ENCODE measurements around the gene MOGAT1. TPM values are rescaled to one million over a fixed set of nuclear protein-coding genes. Genes with fewer than 3 reads are reported as not detected.
"Not testable (repeated sequence)": the region's sequence is repeated elsewhere in the genome, so short reads cannot be mapped to it uniquely, and the experiment has no call there.

Gene MOGAT1
- polyA plus RNA-seq, 6 donors from 2014 or later: not detected

- peaks cover 7 to 18% (median 15%) of the 10 kb centered on the region in 3 donors for H3K4me1 Mint-ChIP-seq
- H3K4me3 Mint-ChIP-seq: no peak overlapping the region
- no peaks in the 10 kb centered on the region for H3K9me3 Mint-ChIP-seq
- no peak overlapping the region for H3K27ac Mint-ChIP-seq
- DNase-seq (no peak), ATAC-seq (ENCODE audit: low read depth in 2 of 2) (peak; percentile 28 to 57)
- no peaks in the 10 kb centered on the region for H3K36me3 Mint-ChIP-seq
- peaks cover 0 to 14% (median 7%) of the 10 kb centered on the region in 3 donors for H3K27me3 Mint-ChIP-seq
Observed at GRCh38 chr2:222707689-222708273, 36.3 kb downstream of the MOGAT1 start.

GRCh38 chr2:222708274-222708710, 36.8 kb downstream of the MOGAT1 start:
- Mint-ChIP-seq H3K27ac (no peak overlapping the region), H3K9me3 (no peaks in the 10 kb centered on the region), H3K4me1 (peaks cover 7 to 18% (median 15%) of the 10 kb centered on the region in 3 donors), H3K4me3 (no peak overlapping the region), H3K36me3 (no peaks in the 10 kb centered on the region), H3K27me3 (peaks cover 0 to 10% (median 7%) of the 10 kb centered on the region in 3 donors)
- peak; percentile 65 for DNase-seq
- ATAC-seq (ENCODE audit: low read depth in 2 of 2): peak; percentile 46 to 72

- Mint-ChIP-seq H3K9me3 (no peaks in the 10 kb centered on the region), H3K27me3 (peaks cover 0 to 7% (median 4%) of the 10 kb centered on the region in 3 donors), H3K4me3 (peak overlapping the region in 4 of 8 donors; percentile 5 to 70 (median 12)), H3K36me3 (no peaks in the 10 kb centered on the region), H3K27ac (peak overlapping the region in 2 of 6 donors; percentile 13 to 24), H3K4me1 (peaks cover 7 to 18% (median 15%) of the 10 kb centered on the region in 3 donors)
- DNase-seq (no peak), ATAC-seq (ENCODE audit: low read depth in 2 of 2) (peak in 1 of 2 donors; percentile 35)
Observed at GRCh38 chr2:222709191-222709891, 37.9 kb downstream of the MOGAT1 start.

- Mint-ChIP-seq H3K27ac (no peak overlapping the region), H3K4me1 (peaks cover 10 to 21% (median 19%) of the 10 kb centered on the region in 3 donors), H3K36me3 (no peaks in the 10 kb centered on the region), H3K27me3 (peaks cover 0 to 7% (median 0%) of the 10 kb centered on the region in 3 donors), H3K4me3 (no peak overlapping the region), H3K9me3 (no peaks in the 10 kb centered on the region)
- DNase-seq (no peak), ATAC-seq (ENCODE audit: low read depth in 2 of 2) (no peak)
Observed at GRCh38 chr2:222710736-222711135, 39.3 kb downstream of the MOGAT1 start.

- Mint-ChIP-seq H3K9me3 (no peaks in the 10 kb centered on the region), H3K27ac (no peak overlapping the region), H3K27me3 (peaks cover 0 to 7% (median 0%) of the 10 kb centered on the region in 3 donors), H3K4me1 (peaks cover 14 to 28% (median 24%) of the 10 kb centered on the region in 3 donors), H3K36me3 (no peaks in the 10 kb centered on the region), H3K4me3 (no peak overlapping the region)
- no peak for DNase-seq
- ATAC-seq (ENCODE audit: low read depth in 2 of 2): no peak
Observed at GRCh38 chr2:222711315-222711940, 40.0 kb downstream of the MOGAT1 start.

GRCh38 chr2:222713002-222713401, 41.5 kb downstream of the MOGAT1 start:
- no peaks in the 10 kb centered on the region for H3K36me3 Mint-ChIP-seq
- H3K27me3 Mint-ChIP-seq: peaks cover 0 to 7% (median 0%) of the 10 kb centered on the region in 3 donors
- H3K4me3 Mint-ChIP-seq: no peak overlapping the region
- ATAC-seq (ENCODE audit: low read depth in 2 of 2) (no peak), DNase-seq (no peak)
- no peaks in the 10 kb centered on the region for H3K9me3 Mint-ChIP-seq
- H3K27ac Mint-ChIP-seq: no peak overlapping the region
- H3K4me1 Mint-ChIP-seq: peaks cover 14 to 24% (median 19%) of the 10 kb centered on the region in 3 donors

- peak overlapping the region in 2 of 6 donors; percentile 10 to 45 for H3K27ac Mint-ChIP-seq
- H3K36me3 Mint-ChIP-seq: no peaks in the 10 kb centered on the region
- no peak for ATAC-seq (ENCODE audit: low read depth in 2 of 2)
- H3K4me3 Mint-ChIP-seq: no peak overlapping the region
- no peak for DNase-seq
- H3K4me1 Mint-ChIP-seq: peaks cover 8 to 13% (median 10%) of the 10 kb centered on the region in 3 donors
- peaks cover 0 to under 1% (median 0%) of the 10 kb centered on the region in 3 donors for H3K27me3 Mint-ChIP-seq
- H3K9me3 Mint-ChIP-seq: no peaks in the 10 kb centered on the region
Observed at GRCh38 chr2:222714361-222715241, 43.1 kb downstream of the MOGAT1 start.

- peak; percentile 36 for DNase-seq
- Mint-ChIP-seq H3K4me3 (peak overlapping the region; percentile 1 to 89 (median 63)), H3K36me3 (no peaks in the 10 kb centered on the region), H3K27ac (peak overlapping the region in 2 of 6 donors; percentile 36), H3K27me3 (no peaks in the 10 kb centered on the region), H3K4me1 (peaks cover 7 to 13% (median 9%) of the 10 kb centered on the region in 3 donors), H3K9me3 (peaks cover 0 to 2% (median 0%) of the 10 kb centered on the region in 7 donors)
- peak; percentile 71 to 76 for ATAC-seq (ENCODE audit: low read depth in 2 of 2)
Observed at GRCh38 chr2:222715742-222716141, 44.3 kb downstream of the MOGAT1 start.

GRCh38 chr2:222719787-222720186, 48.3 kb downstream of the MOGAT1 start:
- Mint-ChIP-seq H3K27ac (peak overlapping the region in 1 of 6 donors; percentile 10), H3K4me1 (peaks cover 7 to 15% (median 9%) of the 10 kb centered on the region in 3 donors)
- H3K27me3 Mint-ChIP-seq; H3K9me3 Mint-ChIP-seq; H3K4me3 Mint-ChIP-seq; ATAC-seq (ENCODE audit: low read depth in 2 of 2); H3K36me3 Mint-ChIP-seq; DNase-seq: not testable (repeated sequence)

- ATAC-seq (ENCODE audit: low read depth in 2 of 2): not testable (repeated sequence)
Observed at GRCh38 chr2:222721597-222721996, 50.1 kb downstream of the MOGAT1 start.

GRCh38 chr2:222722327-222722946, 51.0 kb downstream of the MOGAT1 start:
- H3K36me3 Mint-ChIP-seq: no peaks in the 10 kb centered on the region
- no peak overlapping the region for H3K4me3 Mint-ChIP-seq
- H3K4me1 Mint-ChIP-seq: peaks cover 0 to 2% (median 0%) of the 10 kb centered on the region in 3 donors
- H3K27ac Mint-ChIP-seq: no peak overlapping the region
- no peaks in the 10 kb centered on the region for H3K27me3 Mint-ChIP-seq
- ATAC-seq (ENCODE audit: low read depth in 2 of 2): no peak
- H3K9me3 Mint-ChIP-seq: peaks cover 0 to 2% (median 0%) of the 10 kb centered on the region in 7 donors
- DNase-seq: no peak

More at GRCh38 chr2:222721597-222721996, 50.1 kb downstream of the MOGAT1 start:
- H3K4me1 Mint-ChIP-seq, H3K9me3 Mint-ChIP-seq, H3K27ac Mint-ChIP-seq, H3K36me3 Mint-ChIP-seq, H3K27me3 Mint-ChIP-seq, DNase-seq, H3K4me3 Mint-ChIP-seq: not testable (repeated sequence)

- Mint-ChIP-seq H3K27ac (no peak overlapping the region), H3K27me3 (no peaks in the 10 kb centered on the region), H3K4me3 (no peak overlapping the region), H3K36me3 (no peaks in the 10 kb centered on the region), H3K9me3 (peaks cover 0 to 2% (median 0%) of the 10 kb centered on the region in 7 donors), H3K4me1 (peaks cover 0 to 2% (median 0%) of the 10 kb centered on the region in 3 donors)
- ATAC-seq (ENCODE audit: low read depth in 2 of 2) (no peak), DNase-seq (no peak)
Observed at GRCh38 chr2:222724208-222724607, 52.8 kb downstream of the MOGAT1 start.

Measured in naive B cell (primary cell).